Memory B cell (primary cell): Measurements from ENCODE around the gene CXCL14.

Experiments
- ATAC-seq: fragments of 150-1000 bp; cut with Tn5 transposase; 2 replicates; pipeline ENCODE4 v1.10.0; 2021; ENCODE audit warnings: low read depth, mild to moderate bottlenecking, moderate library complexity
- DNase-seq, 2 donors: peaks; one replicate each; pipeline ENCODE4 v3.0.0; 2022; ENCODE audit warnings: low spot score in 2 of 2
- H3K27ac Mint-ChIP-seq: one replicate; pipeline ENCODE4 v1.8.0; 2022; ENCODE audit warnings: mild to moderate bottlenecking, moderate library complexity, mixed read lengths
- H3K27me3 Mint-ChIP-seq: one replicate; pipeline ENCODE4 v1.8.0; 2022; ENCODE audit warnings: mixed read lengths
- H3K36me3 Mint-ChIP-seq: one replicate; pipeline ENCODE4 v1.8.0; 2022; ENCODE audit warnings: mild to moderate bottlenecking, mixed read lengths
- H3K4me1 Mint-ChIP-seq: one replicate; pipeline ENCODE4 v1.8.0; 2022; ENCODE audit warnings: mixed read lengths
- H3K4me3 Mint-ChIP-seq: one replicate; pipeline ENCODE4 v1.8.0; 2022; ENCODE audit warnings: mild to moderate bottlenecking, moderate library complexity, mixed read lengths
- H3K9me3 Mint-ChIP-seq: one replicate; pipeline ENCODE4 v1.8.0; 2022; ENCODE audit warnings: mixed read lengths

The CXCL14 gene

DNA sequence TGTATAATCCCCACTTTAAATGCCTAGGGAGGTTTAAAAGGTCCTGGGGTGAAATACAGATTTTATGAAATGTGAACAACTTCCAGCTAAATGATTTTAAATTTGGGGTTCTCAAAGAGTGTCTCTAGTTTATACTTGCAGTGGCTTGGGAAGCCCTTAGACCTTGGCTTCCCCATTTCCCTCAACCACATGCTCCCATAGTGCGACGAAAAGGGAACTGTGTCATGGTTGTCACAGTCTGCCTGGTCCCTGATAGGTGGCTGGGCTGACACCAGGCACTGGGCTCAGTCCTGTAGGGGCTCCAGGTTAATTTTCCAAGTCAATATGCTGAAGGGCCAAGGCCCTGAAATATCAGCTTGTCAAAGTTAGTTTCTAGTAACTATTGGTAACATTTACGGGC is 10.4 kb upstream of the CXCL14 start:
- Mint-ChIP-seq H3K4me1 (peaks cover 2% of the 10 kb centered on the region), H3K4me3 (no peak overlapping the region), H3K9me3 (no peaks in the 10 kb centered on the region), H3K27ac (no peak overlapping the region), H3K27me3 (peaks cover 11% of the 10 kb centered on the region), H3K36me3 (no peaks in the 10 kb centered on the region)
- DNase-seq, result no peak
- ATAC-seq, result no peak

DNA sequence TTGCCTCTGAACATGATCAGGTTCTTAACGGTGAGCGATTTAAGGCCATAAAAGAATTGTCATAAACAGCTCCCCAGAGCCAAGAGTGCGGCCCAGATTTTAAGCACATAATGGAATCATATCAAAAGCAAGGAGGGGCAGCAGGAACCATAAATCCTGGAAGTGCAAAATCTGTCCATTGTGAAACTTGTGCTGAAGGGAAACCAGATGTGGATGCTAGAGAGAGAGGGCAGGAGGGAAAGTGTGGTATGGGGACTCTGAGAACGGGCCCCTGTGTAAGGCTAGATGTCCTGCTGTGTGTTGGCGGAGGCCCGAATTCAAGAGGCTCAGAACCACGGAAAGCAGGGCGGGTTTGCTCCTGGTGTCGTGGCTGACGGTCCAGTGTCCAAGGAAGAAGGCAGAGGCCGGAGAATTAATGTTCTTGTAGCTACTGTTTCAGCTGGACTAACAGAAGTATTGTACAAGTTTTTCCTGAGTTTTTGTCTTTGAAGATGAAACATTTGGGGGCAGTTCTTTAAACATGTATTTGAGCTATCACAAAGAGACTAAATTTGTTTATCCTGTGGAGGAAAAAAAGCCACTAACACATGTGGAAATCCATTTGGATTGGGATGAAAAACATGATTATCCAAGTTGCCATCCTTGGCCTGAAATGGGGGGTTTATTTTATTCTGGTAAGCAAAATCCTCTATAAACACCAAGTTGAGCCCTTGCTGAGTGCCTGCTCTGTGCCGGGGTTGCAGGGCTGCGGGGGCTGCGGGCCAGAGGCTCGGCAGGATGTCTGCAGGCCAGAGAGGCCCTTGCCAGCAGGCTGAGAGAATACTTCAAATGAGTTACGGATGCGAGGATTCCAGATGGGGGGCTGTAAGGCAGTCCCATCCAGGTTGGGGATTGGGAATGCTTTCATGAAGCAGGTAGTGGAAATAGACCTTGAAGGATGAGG is 9.2 kb upstream of the CXCL14 start:
- H3K27me3 Mint-ChIP-seq, result peaks cover 14% of the 10 kb centered on the region
- no peak for DNase-seq
- H3K4me3 Mint-ChIP-seq, result no peak overlapping the region
- H3K4me1 Mint-ChIP-seq, result peaks cover 2% of the 10 kb centered on the region
- no peaks in the 10 kb centered on the region for H3K9me3 Mint-ChIP-seq
- ATAC-seq, result no peak
- H3K36me3 Mint-ChIP-seq, result no peaks in the 10 kb centered on the region
- no peak overlapping the region for H3K27ac Mint-ChIP-seq

DNA sequence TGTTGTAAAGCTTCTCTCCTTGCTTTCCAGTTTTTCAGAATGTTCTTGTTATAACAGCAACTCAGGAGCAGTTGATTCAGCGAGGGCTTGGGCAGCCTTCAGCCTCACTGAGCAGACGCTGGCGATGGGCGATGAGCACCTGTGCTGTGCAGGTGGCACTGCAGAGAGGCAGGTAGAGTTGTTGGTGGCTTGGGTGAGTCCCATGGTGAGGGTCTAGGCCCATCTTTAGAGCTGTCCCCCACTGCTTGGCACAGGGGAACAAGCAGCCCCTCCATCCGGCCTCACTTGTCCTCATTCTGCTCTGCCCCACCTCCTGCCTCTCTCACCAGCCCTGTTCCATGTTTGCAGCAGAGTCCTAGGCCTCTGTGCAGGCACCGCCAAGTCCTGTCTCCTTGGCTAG is 6.1 kb upstream of the CXCL14 start:
- H3K9me3 Mint-ChIP-seq, result no peaks in the 10 kb centered on the region
- peaks cover 21% of the 10 kb centered on the region for H3K27me3 Mint-ChIP-seq
- H3K27ac Mint-ChIP-seq, result no peak overlapping the region
- H3K4me3 Mint-ChIP-seq, result no peak overlapping the region
- no peak for DNase-seq
- ATAC-seq, result no peak
- no peaks in the 10 kb centered on the region for H3K4me1 Mint-ChIP-seq
- no peaks in the 10 kb centered on the region for H3K36me3 Mint-ChIP-seq

DNA sequence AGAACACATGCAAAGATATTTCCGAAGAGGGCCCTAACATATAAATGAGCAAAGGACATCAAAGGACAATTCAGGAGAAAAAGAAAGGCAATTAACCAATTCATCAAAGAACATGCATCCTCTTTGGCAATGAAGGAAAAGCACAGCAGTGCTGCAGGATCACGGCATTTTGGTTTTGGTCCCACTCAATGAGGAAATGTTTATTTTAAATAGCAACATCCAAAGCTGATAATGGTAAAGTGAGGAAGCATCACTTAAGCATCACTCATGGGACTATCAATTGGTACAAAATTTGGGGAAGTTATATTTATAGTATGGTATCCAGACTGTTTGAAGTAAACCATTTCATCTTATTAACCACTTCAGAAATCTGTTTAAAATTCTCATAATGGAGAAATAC is 5.5 kb upstream of the CXCL14 start:
- Mint-ChIP-seq H3K4me3 (no peak overlapping the region), H3K36me3 (no peaks in the 10 kb centered on the region), H3K9me3 (no peaks in the 10 kb centered on the region), H3K27ac (no peak overlapping the region), H3K27me3 (peaks cover 26% of the 10 kb centered on the region), H3K4me1 (no peaks in the 10 kb centered on the region)
- ATAC-seq (no peak), DNase-seq (no peak)

DNA sequence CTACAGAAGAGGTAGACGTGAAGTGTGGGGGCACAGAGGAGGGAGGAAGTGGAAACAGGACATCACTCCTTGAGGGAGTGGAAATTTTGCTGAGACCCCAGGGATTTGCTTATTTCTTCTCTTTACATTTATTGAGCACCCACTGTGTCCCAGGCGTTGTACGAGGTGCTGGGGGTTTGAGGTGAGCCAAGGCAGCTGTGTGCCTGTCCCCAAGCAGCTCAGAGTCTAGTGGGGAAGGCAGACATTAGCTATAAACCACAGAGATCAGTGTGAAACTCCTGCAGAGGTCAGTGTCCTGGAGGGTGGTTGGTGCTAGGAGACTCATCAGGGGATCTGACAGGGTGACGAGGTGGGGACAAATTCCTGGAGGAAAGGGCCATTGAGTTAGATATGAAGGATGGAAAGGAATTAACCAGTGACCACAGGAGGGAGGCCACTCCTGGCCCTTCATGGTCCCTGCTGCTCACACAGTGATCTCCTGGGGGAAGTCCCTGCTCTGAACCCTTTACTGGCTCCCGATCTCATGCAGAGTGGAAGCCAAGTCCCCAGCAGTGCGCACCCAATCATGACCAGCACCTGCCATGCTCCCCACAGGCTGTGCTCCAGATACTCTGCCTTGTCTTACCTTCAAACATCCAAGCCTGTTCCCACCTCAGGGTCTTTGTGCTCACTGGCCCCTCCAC is 3.4 kb upstream of the CXCL14 start:
- H3K4me1 Mint-ChIP-seq, result no peaks in the 10 kb centered on the region

DNA sequence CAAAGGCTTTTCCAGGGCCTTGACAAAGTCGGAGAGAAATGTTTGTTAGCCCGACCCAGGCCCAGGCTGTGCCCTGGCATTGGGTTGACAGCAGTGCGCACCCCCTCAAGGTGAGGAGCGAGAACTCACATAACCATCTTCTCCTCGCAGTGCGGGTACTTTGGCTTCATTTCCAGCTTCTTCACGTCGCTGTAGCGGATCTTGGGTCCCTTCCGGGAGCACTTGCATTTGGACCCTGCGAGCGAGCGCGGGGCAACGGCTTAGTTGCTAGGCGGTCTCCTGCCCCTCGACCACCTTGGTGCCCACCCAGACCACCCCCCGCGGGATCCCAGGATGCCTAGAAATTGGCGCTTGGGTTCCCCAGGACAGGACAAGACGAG is 496 bp downstream of the CXCL14 start:
- DNase-seq (no peak), ATAC-seq (no peak)
- H3K27ac Mint-ChIP-seq, result no peak overlapping the region
- no peaks in the 10 kb centered on the region for H3K36me3 Mint-ChIP-seq
- peaks cover 25% of the 10 kb centered on the region for H3K27me3 Mint-ChIP-seq
- no peaks in the 10 kb centered on the region for H3K4me1 Mint-ChIP-seq
- H3K4me3 Mint-ChIP-seq, result no peak overlapping the region
- H3K9me3 Mint-ChIP-seq, result no peaks in the 10 kb centered on the region

More for the DNA sequence above, 3.4 kb upstream of the CXCL14 start:
- no peak overlapping the region for H3K27ac Mint-ChIP-seq
- no peaks in the 10 kb centered on the region for H3K36me3 Mint-ChIP-seq
- no peak for ATAC-seq
- no peaks in the 10 kb centered on the region for H3K9me3 Mint-ChIP-seq
- no peak overlapping the region for H3K4me3 Mint-ChIP-seq
- no peak for DNase-seq
- H3K27me3 Mint-ChIP-seq, result peaks cover 29% of the 10 kb centered on the region

DNA sequence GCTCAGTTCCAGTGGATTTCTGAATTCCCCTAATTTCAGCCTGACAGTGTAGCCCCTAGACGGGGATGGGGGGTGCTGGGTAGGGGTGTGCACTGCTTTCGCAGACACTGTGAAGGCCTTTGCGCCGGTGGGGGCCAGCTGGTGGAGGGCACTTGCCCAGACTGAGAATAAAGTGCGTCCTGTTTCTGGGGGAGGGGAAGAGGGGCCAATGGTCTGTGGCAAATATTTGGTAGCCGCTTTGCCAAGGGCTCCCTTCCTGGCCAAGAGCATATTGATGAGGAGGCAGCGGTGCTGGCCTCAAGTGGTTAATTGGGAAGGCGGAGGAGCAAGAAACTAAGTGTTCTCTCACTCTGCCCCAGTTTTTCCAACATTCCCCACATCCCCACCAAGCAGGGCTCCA is 1.4 kb downstream of the CXCL14 start:
- Mint-ChIP-seq H3K27ac (no peak overlapping the region), H3K4me3 (no peak overlapping the region), H3K4me1 (peaks cover 2% of the 10 kb centered on the region), H3K36me3 (no peaks in the 10 kb centered on the region), H3K9me3 (no peaks in the 10 kb centered on the region), H3K27me3 (peaks cover 23% of the 10 kb centered on the region)
- ATAC-seq (no peak), DNase-seq (no peak)

DNA sequence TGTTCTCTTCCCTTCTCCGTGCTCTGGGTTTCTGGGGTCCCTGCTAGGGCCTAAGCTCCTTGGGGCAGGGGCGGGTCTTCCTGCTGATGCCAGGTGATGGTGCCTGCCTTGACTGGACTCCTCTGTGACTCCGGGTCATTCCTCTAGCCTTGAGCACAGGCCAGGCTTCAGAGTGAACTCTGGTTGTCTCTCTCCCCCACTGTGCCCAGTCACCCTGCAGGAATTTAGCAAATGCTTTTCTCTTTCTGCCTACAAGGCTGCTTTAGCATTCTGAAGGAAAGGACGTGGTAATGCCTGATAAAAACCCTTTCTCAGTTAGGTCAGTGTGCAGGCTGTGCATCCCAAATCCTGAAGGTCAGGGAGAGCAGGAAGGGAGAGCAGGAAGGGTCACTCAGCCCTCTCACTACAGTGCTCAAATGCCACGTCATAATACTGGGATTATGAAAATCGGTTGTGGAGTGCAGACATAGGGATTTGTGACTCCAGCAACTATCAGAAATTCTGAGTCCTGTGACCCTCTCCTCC is 2.7 kb downstream of the CXCL14 start:
- no peaks in the 10 kb centered on the region for H3K36me3 Mint-ChIP-seq
- peaks cover 5% of the 10 kb centered on the region for H3K4me1 Mint-ChIP-seq
- peaks cover 19% of the 10 kb centered on the region for H3K27me3 Mint-ChIP-seq
- H3K27ac Mint-ChIP-seq, result no peak overlapping the region
- no peak overlapping the region for H3K4me3 Mint-ChIP-seq
- no peak for ATAC-seq
- H3K9me3 Mint-ChIP-seq, result no peaks in the 10 kb centered on the region
- no peak for DNase-seq

DNA sequence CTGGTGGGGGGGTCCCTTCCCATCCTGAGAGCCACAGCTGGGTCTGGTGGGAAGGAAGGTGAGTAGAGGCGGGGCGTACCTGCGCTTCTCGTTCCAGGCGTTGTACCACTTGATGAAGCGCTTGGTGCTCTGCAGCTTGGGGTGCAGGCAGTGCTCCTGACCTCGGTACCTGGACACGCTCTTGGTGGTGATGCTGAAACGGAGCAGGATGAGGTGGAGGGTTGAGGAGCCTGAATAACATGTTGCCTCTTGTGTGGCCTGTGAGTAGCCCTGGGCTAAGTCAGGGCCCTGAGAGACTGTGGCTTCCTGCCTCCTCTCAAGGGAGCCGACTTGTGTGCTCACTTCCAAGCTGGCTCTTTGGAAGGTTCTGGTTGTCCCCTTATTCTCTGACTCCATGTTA is 4.3 kb downstream of the CXCL14 start:
- ATAC-seq (no peak), DNase-seq (no peak)
- no peaks in the 10 kb centered on the region for H3K9me3 Mint-ChIP-seq
- peaks cover 21% of the 10 kb centered on the region for H3K27me3 Mint-ChIP-seq
- peaks cover 5% of the 10 kb centered on the region for H3K4me1 Mint-ChIP-seq
- H3K4me3 Mint-ChIP-seq, result no peak overlapping the region
- no peaks in the 10 kb centered on the region for H3K36me3 Mint-ChIP-seq
- no peak overlapping the region for H3K27ac Mint-ChIP-seq

DNA sequence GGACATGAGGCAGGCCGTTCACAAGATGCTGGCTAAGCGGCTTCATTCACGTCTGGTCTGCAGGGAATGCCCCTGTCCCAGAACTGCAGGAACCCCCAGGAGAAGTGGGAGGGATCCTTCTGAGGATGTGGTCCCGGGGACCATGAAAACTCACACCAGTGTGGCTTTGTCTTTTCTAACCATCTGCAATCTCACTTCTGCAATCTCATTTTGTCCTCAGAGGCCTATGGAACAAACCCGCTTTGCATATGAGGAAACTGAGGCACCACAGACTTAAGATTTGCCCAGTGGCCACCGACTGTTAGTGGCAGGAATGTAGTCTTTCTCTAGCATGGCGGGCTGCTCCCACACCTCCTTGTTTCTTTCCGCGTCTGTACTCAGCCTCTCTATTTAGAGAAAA is 6.9 kb downstream of the CXCL14 start:
- ATAC-seq (no peak), DNase-seq (no peak)
- H3K27me3 Mint-ChIP-seq, result peaks cover 15% of the 10 kb centered on the region
- peaks cover 5% of the 10 kb centered on the region for H3K4me1 Mint-ChIP-seq
- H3K27ac Mint-ChIP-seq, result no peak overlapping the region
- no peak overlapping the region for H3K4me3 Mint-ChIP-seq
- no peaks in the 10 kb centered on the region for H3K9me3 Mint-ChIP-seq
- H3K36me3 Mint-ChIP-seq, result no peaks in the 10 kb centered on the region

DNA sequence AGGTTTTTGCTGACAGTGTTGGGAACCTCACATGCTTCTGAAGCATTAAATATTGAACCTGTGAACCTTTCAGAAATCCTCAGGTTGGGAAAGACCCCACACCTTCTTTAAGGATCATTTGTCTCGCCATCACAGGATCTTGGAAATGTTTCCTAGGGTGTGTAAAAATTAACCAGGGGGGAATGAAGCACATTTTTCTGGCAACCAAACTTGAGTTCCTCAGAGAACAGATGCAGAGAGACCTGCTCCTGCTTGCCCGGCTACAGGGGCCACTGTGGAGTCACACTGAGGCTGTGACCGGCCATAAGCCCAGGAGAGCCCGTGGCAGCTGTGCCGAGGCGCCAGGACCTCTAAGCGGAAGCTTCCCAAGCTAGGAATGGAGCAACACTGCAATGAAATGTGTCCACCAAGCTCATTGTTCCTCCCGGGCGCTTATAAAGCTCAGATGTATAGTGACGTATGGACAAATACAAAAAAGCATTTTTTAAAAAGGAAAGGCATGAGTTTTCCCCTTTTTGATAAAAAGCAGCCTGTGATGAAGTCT is 7.7 kb downstream of the CXCL14 start:
- Mint-ChIP-seq H3K36me3 (no peaks in the 10 kb centered on the region), H3K27ac (no peak overlapping the region), H3K27me3 (peaks cover 15% of the 10 kb centered on the region), H3K9me3 (no peaks in the 10 kb centered on the region), H3K4me3 (no peak overlapping the region), H3K4me1 (peaks cover 5% of the 10 kb centered on the region)
- DNase-seq (no peak), ATAC-seq (no peak)

DNA sequence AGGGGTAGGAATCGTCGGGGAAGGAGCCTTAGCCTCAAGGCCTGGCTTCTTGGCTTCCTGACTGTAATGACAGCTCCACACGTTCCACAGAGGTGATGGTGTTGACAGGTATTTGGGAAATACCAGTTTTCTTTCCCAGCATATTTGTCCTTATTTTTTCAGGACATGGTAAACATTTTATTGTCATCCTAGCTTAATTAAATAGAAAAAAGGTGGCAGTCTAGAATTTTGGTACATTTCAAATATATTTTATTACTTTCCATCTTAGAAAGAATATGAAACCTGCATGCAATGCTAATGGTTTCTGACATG is 8.4 kb downstream of the CXCL14 start:
- DNase-seq (no peak), ATAC-seq (no peak)
- Mint-ChIP-seq H3K9me3 (no peaks in the 10 kb centered on the region), H3K27ac (no peak overlapping the region), H3K4me3 (no peak overlapping the region), H3K36me3 (no peaks in the 10 kb centered on the region), H3K4me1 (peaks cover 5% of the 10 kb centered on the region), H3K27me3 (peaks cover 12% of the 10 kb centered on the region)

DNA sequence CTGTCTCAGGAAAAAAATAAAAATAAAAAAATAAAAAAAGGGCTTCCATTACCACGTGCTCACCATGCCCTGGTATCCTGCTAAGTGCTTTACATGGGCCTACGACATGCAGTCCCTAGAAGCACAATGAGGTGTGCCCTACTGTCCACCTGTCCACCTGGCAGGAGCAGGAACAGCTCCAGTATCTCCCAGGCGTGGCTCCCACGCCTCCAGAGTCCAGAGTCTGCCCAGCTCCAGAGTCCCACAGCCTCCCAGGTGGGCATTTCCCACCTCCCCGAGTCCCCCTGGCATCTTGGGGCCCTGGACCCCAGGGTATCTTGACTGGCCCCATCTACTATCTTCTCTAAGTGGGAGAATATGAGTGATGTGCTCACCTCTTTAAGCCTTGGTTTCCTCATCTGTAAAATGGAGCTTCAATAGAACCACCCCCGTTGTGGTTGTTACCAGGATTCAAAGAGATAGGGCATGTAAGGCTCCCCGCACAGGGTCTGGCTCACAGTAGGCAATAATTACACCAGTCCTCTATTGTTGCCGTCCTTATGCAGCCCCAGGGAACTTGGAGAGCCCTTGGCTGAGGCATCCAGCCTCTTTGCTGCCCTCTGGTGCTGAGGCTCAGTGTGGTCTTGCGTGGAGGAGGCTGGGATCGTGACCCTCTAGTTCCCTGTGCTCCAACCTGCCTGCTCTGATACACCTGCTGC is 8.9 kb downstream of the CXCL14 start:
- H3K4me1 Mint-ChIP-seq, result peaks cover 5% of the 10 kb centered on the region
- ATAC-seq (no peak), DNase-seq (no peak)
- H3K27me3 Mint-ChIP-seq, result peaks cover 14% of the 10 kb centered on the region
- H3K4me3 Mint-ChIP-seq, result no peak overlapping the region
- H3K27ac Mint-ChIP-seq, result no peak overlapping the region
- H3K9me3 Mint-ChIP-seq, result no peaks in the 10 kb centered on the region
- H3K36me3 Mint-ChIP-seq, result no peaks in the 10 kb centered on the region

DNA sequence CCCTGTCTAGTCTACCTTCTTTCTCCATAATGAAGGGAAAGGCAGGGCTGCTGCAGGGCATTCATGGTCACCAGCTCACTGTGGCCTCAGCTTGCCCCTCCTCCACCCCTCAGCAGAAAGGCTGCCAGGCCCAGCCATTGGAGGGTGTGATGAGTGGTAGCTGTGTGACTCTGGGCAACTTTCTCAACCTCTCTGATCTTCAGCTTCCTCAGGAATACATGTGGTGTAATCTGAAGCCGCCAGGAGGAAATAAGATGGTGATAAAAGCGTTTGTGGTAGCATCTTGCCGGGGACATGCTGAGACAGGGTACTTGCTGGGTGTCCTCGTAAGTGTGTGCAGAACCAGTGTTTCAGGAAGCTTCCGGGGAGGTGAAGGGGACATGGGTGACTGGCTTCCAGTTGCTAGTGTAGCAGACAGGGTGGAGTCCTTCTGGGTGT is 9.8 kb downstream of the CXCL14 start:
- peaks cover 5% of the 10 kb centered on the region for H3K4me1 Mint-ChIP-seq
- H3K27ac Mint-ChIP-seq, result no peak overlapping the region
- H3K27me3 Mint-ChIP-seq, result peaks cover 14% of the 10 kb centered on the region

More for the DNA sequence above, 9.8 kb downstream of the CXCL14 start:
- no peaks in the 10 kb centered on the region for H3K9me3 Mint-ChIP-seq
- no peak for ATAC-seq
- no peak overlapping the region for H3K4me3 Mint-ChIP-seq
- no peak for DNase-seq
- no peaks in the 10 kb centered on the region for H3K36me3 Mint-ChIP-seq
